Left renal pelvis (tissue), 4 donors: ENCODE data around the gene RNF157. TPM values are rescaled to one million over a fixed set of nuclear protein-coding genes. Genes with fewer than 3 reads are reported as not detected.

Experiments used
- DNase-seq, 4 donors: peaks; one replicate each; pipeline ENCODE4 v3.0.0-alpha.2; 2013; ENCODE audit warnings: low read depth in 4 of 4, low spot score in 3 of 4
- polyA plus RNA-seq, 4 donors: library from polyadenylated mRNA; unstranded; fragments of 120-200 nt; gene quantifications; one replicate each; pipeline ENCODE4 v1.2.1, GENCODE V29; 2013; ENCODE audit not compliant: insufficient read length in 4 of 4

RNF157 gene
- polyA plus RNA-seq, 4 donors: 12.4 to 30.1 (median 28.0) TPM

GRCh38 chr17:76163919-76164318, 76.4 kb downstream of the RNF157 start:
- no peak for DNase-seq

GRCh38 chr17:76161619-76162266, 78.5 kb downstream of the RNF157 start:
- no peak for DNase-seq

GRCh38 chr17:76160896-76161528, 79.3 kb downstream of the RNF157 start:
- no peak for DNase-seq

- DNase-seq: no peak
Measured at GRCh38 chr17:76159157-76159556, 81.1 kb downstream of the RNF157 start.

- DNase-seq: no peak
Measured at GRCh38 chr17:76157759-76158158, 82.5 kb downstream of the RNF157 start.

- no peak for DNase-seq
Measured at GRCh38 chr17:76156662-76156991, 83.7 kb downstream of the RNF157 start.

- no peak for DNase-seq
Measured at GRCh38 chr17:76155988-76156661, 84.2 kb downstream of the RNF157 start.

GRCh38 chr17:76154936-76155845, 85.1 kb downstream of the RNF157 start:
- no peak for DNase-seq

- no peak for DNase-seq
Measured at GRCh38 chr17:76154292-76154691, 86.0 kb downstream of the RNF157 start.

GRCh38 chr17:76153640-76154039, 86.7 kb downstream of the RNF157 start:
- no peak for DNase-seq

GRCh38 chr17:76153202-76153601, 87.1 kb downstream of the RNF157 start:
- no peak for DNase-seq

- DNase-seq: no peak
Measured at GRCh38 chr17:76152591-76152990, 87.7 kb downstream of the RNF157 start.

GRCh38 chr17:76151896-76152454, 88.3 kb downstream of the RNF157 start:
- DNase-seq: no peak

- DNase-seq: no peak
Measured at GRCh38 chr17:76150712-76151622, 89.3 kb downstream of the RNF157 start.

GRCh38 chr17:76149214-76149613, 91.1 kb downstream of the RNF157 start:
- DNase-seq: no peak

- no peak for DNase-seq
Measured at GRCh38 chr17:76148015-76148326, 92.3 kb downstream of the RNF157 start.

GRCh38 chr17:76147211-76148014, 92.9 kb downstream of the RNF157 start:
- no peak for DNase-seq

GRCh38 chr17:76146053-76146851, 94.0 kb downstream of the RNF157 start:
- no peak for DNase-seq
